RWPE2 (cell line): ENCODE results near the gene WDR37.

ENCODE experiments used
- ATAC-seq: fragments of 200-7000 bp; cut with Tn5 transposase; 3 replicates; pipeline ENCODE4 v1.9.1; 2021; ENCODE audit warnings: low read depth
- DNase-seq: peaks from one replicate; pipeline ENCODE4 v3.0.0-alpha.2; 2020; ENCODE audit warnings: low spot score
- H3K27ac ChIP-seq: fragments of 450-650 bp; 2 replicates; pipeline ENCODE4 v1.5.1; 2017; ENCODE audit warnings: mild to moderate bottlenecking; ENCODE audit not compliant: poor library complexity, severe bottlenecking
- H3K27me3 ChIP-seq: fragments of 250-450 bp; sonication (Bioruptor Pico); 2 replicates; pipeline ENCODE4 v1.5.1; 2021; ENCODE audit warnings: mild to moderate bottlenecking, moderate library complexity; ENCODE audit not compliant: insufficient read depth, poor library complexity, severe bottlenecking
- H3K36me3 ChIP-seq: fragments of 250-450 bp; sonication (Bioruptor Pico); 2 replicates; pipeline ENCODE4 v1.5.1; 2020; ENCODE audit warnings: low read depth, mild to moderate bottlenecking, moderate library complexity
- H3K4me1 ChIP-seq: fragments of 250-450 bp; sonication (Bioruptor Pico); 2 replicates; pipeline ENCODE4 v1.5.1; 2021; ENCODE audit warnings: mild to moderate bottlenecking, moderate library complexity; ENCODE audit not compliant: insufficient read depth, poor library complexity, severe bottlenecking
- H3K4me3 ChIP-seq: fragments of 250-450 bp; sonication (Bioruptor Pico); 2 replicates; pipeline ENCODE4 v1.5.1; 2021; ENCODE audit warnings: mild to moderate bottlenecking, moderate library complexity; ENCODE audit not compliant: severe bottlenecking
- H3K9me3 ChIP-seq: fragments of 250-450 bp; sonication (Bioruptor Pico); 2 replicates; pipeline ENCODE4 v1.5.1; 2021; ENCODE audit warnings: mild to moderate bottlenecking, moderate library complexity; ENCODE audit not compliant: severe bottlenecking
- CTCF ChIP-seq: fragments of 450-650 bp; IDR thresholded peaks from one replicate; pipeline ENCODE4 v1.5.1; 2017; ENCODE audit warnings: mild to moderate bottlenecking, moderate library complexity; ENCODE audit not compliant: poor library complexity, severe bottlenecking

WDR37 gene

GRCh38 chr10:1096287-1096889, 40.2 kb downstream of the WDR37 start:
- peaks cover 38% of the 10 kb centered on the region for H3K36me3 ChIP-seq
- H3K9me3 ChIP-seq: no peaks in the 10 kb centered on the region

GRCh38 chr10:1097436-1097835, 41.3 kb downstream of the WDR37 start:
- no peak overlapping the region for H3K4me3 ChIP-seq
- DNase-seq: no peak
- H3K27me3 ChIP-seq: no peaks in the 10 kb centered on the region
- H3K36me3 ChIP-seq: peaks cover 35% of the 10 kb centered on the region
- H3K27ac ChIP-seq: no peak overlapping the region
- no peak for TF ChIP-seq CTCF
- H3K9me3 ChIP-seq: no peaks in the 10 kb centered on the region
- no peak for ATAC-seq
- H3K4me1 ChIP-seq: no peaks in the 10 kb centered on the region

More at GRCh38 chr10:1096287-1096889, 40.2 kb downstream of the WDR37 start:
- no peaks in the 10 kb centered on the region for H3K4me1 ChIP-seq
- H3K27ac ChIP-seq: no peak overlapping the region
- DNase-seq: no peak
- no peak overlapping the region for H3K4me3 ChIP-seq
- no peaks in the 10 kb centered on the region for H3K27me3 ChIP-seq
- no peak for TF ChIP-seq CTCF
- no peak for ATAC-seq

GRCh38 chr10:1100143-1100542, 44.0 kb downstream of the WDR37 start:
- DNase-seq: no peak
- Histone ChIP-seq H3K9me3 (no peaks in the 10 kb centered on the region), H3K4me3 (no peak overlapping the region), H3K4me1 (no peaks in the 10 kb centered on the region), H3K27me3 (no peaks in the 10 kb centered on the region), H3K36me3 (peaks cover 38% of the 10 kb centered on the region), H3K27ac (no peak overlapping the region)
- TF ChIP-seq CTCF: no peak
- no peak for ATAC-seq

GRCh38 chr10:1100691-1101368, 44.6 kb downstream of the WDR37 start:
- Histone ChIP-seq H3K27me3 (no peaks in the 10 kb centered on the region), H3K36me3 (peaks cover 41% of the 10 kb centered on the region), H3K4me1 (no peaks in the 10 kb centered on the region), H3K27ac (no peak overlapping the region), H3K9me3 (no peaks in the 10 kb centered on the region), H3K4me3 (no peak overlapping the region)
- DNase-seq (no peak), ATAC-seq (no peak)
- TF ChIP-seq CTCF: no peak

- no peak overlapping the region for H3K27ac ChIP-seq
- H3K27me3 ChIP-seq: no peaks in the 10 kb centered on the region
- no peak for TF ChIP-seq CTCF
- H3K4me1 ChIP-seq: no peaks in the 10 kb centered on the region
- peaks cover 35% of the 10 kb centered on the region for H3K36me3 ChIP-seq
- no peak overlapping the region for H3K4me3 ChIP-seq
- ATAC-seq (no peak), DNase-seq (no peak)
- H3K9me3 ChIP-seq: no peaks in the 10 kb centered on the region
Observed at GRCh38 chr10:1101946-1102345, 45.8 kb downstream of the WDR37 start.
